ENCODE results near the gene GPR152. TPM values are rescaled to one million over a fixed set of nuclear protein-coding genes. Genes with fewer than 3 reads are reported as not detected.

The GPR152 gene
- polyA plus RNA-seq, 3 donors, result not detected

GRCh38 chr11:67406420-67406968, 46.0 kb downstream of the GPR152 start:
- H3K9me3 ChIP-seq (replicated peaks in 1 of 2; ENCODE audit: control insufficient read depth in 1 of 2, insufficient read depth in 1 of 2, low read length in 2 of 2), result no peaks in the 10 kb centered on the region
- H3K27me3 ChIP-seq (ENCODE audit: control insufficient read depth in 2 of 2, insufficient read depth in 2 of 2, low read length in 2 of 2), result no peaks in the 10 kb centered on the region
- peaks cover 73 to 83% of the 10 kb centered on the region in 2 donors for H3K4me1 ChIP-seq (ENCODE audit: control insufficient read depth in 1 of 2, insufficient read depth in 2 of 2, low read length in 2 of 2)
- Mint-ChIP-seq H3K27me3 (ENCODE audit: low read depth in 3 of 3) (peaks cover 0 to 7% (median 4%) of the 10 kb centered on the region in 3 donors), H3K4me3 (peak overlapping the region in 1 of 2 donors; percentile 51), H3K4me1 (peaks cover 77% of the 10 kb centered on the region), H3K36me3 (peaks cover 19 to 36% of the 10 kb centered on the region in 2 donors), H3K9me3 (no peaks in the 10 kb centered on the region), H3K27ac (peak overlapping the region in 5 of 7 donors; percentile 36 to 68 (median 51))
- no peak overlapping the region for H2AFZ ChIP-seq (ENCODE audit: insufficient read depth, low read depth, low read length, poor library complexity, severe bottlenecking)
- H3K4me3 ChIP-seq (replicated peaks in 1 of 3; ENCODE audit: low read depth in 2 of 3, low read length in 3 of 3), result no peak overlapping the region
- H3K9ac ChIP-seq (ENCODE audit: insufficient read depth, low read length, poor library complexity, severe bottlenecking), result peak overlapping the region; percentile 32
- H3K4me2 ChIP-seq (replicated peaks; ENCODE audit: extremely low read depth, low read length, poor library complexity, severe bottlenecking), result no peak overlapping the region
- peaks cover 9 to 18% of the 10 kb centered on the region in 2 donors for H3K36me3 ChIP-seq (replicated peaks in 1 of 2; ENCODE audit: control insufficient read depth in 1 of 2, insufficient read depth in 2 of 2, low read length in 2 of 2)
- no peak for DNase-seq
- TF ChIP-seq CTCF (IDR thresholded peaks at IDR 0.05), result no peak
- H3K27ac ChIP-seq (ENCODE audit: low read depth in 1 of 2, low read length in 2 of 2), result peak overlapping the region in 1 of 2 donors; percentile 20
- intact Hi-C loops (cut with micrococcal nuclease), result no loop called here
- peaks cover 51% of the 10 kb centered on the region for H4K20me1 ChIP-seq (ENCODE audit: insufficient read depth, low read length)
- 97% methylated on average over 17 of the region's 18 CpGs for WGBS (ENCODE audit: insufficient coverage)
- H3K79me2 ChIP-seq (ENCODE audit: insufficient read depth, low read length), result peaks cover 42% of the 10 kb centered on the region

- Mint-ChIP-seq H3K4me1 (peaks cover 80% of the 10 kb centered on the region), H3K27ac (peak overlapping the region in 5 of 7 donors; percentile 36 to 93 (median 56)), H3K4me3 (no peak overlapping the region), H3K9me3 (no peaks in the 10 kb centered on the region), H3K27me3 (ENCODE audit: low read depth in 3 of 3) (peaks cover 0 to 3% (median 2%) of the 10 kb centered on the region in 3 donors), H3K36me3 (peaks cover 19 to 36% of the 10 kb centered on the region in 2 donors)
- DNase-seq, result no peak
- peaks cover 9 to 18% of the 10 kb centered on the region in 2 donors for H3K36me3 ChIP-seq (replicated peaks in 1 of 2; ENCODE audit: control insufficient read depth in 1 of 2, insufficient read depth in 2 of 2, low read length in 2 of 2)
- peaks cover 76 to 88% of the 10 kb centered on the region in 2 donors for H3K4me1 ChIP-seq (ENCODE audit: control insufficient read depth in 1 of 2, insufficient read depth in 2 of 2, low read length in 2 of 2)
- no peaks in the 10 kb centered on the region for H3K27me3 ChIP-seq (ENCODE audit: control insufficient read depth in 2 of 2, insufficient read depth in 2 of 2, low read length in 2 of 2)
- H3K4me2 ChIP-seq (replicated peaks; ENCODE audit: extremely low read depth, low read length, poor library complexity, severe bottlenecking), result peak overlapping the region; percentile 84
- peaks cover 57% of the 10 kb centered on the region for H4K20me1 ChIP-seq (ENCODE audit: insufficient read depth, low read length)
- no peak overlapping the region for H2AFZ ChIP-seq (ENCODE audit: insufficient read depth, low read depth, low read length, poor library complexity, severe bottlenecking)
- intact Hi-C loops (cut with micrococcal nuclease), result no loop called here
- no peak for TF ChIP-seq CTCF (IDR thresholded peaks at IDR 0.05)
- WGBS (ENCODE audit: insufficient coverage), result 96% methylated on average over 9 of the region's 9 CpGs
- H3K4me3 ChIP-seq (replicated peaks in 1 of 3; ENCODE audit: low read depth in 2 of 3, low read length in 3 of 3), result no peak overlapping the region
- H3K79me2 ChIP-seq (ENCODE audit: insufficient read depth, low read length), result peaks cover 49% of the 10 kb centered on the region
- H3K27ac ChIP-seq (ENCODE audit: low read depth in 1 of 2, low read length in 2 of 2), result peak overlapping the region; percentile 17 to 20
- no peaks in the 10 kb centered on the region for H3K9me3 ChIP-seq (replicated peaks in 1 of 2; ENCODE audit: control insufficient read depth in 1 of 2, insufficient read depth in 1 of 2, low read length in 2 of 2)
- H3K9ac ChIP-seq (ENCODE audit: insufficient read depth, low read length, poor library complexity, severe bottlenecking), result peak overlapping the region; percentile 32
These were observed 46.7 kb downstream of the GPR152 start for GRCh38 chr11:67405688-67406339.

Data from CD14-positive monocyte (primary cell).